ENCODE results near the gene FBXL22.

- TF ChIP-seq EZH2phosphoT487 (IDR thresholded peaks at IDR 0.05; ENCODE audit: borderline replicate concordance) (no peak), CTCF (conservative IDR thresholded peaks at IDR 0.05; ENCODE audit: low read length) (no peak)
These were observed 10.4 kb upstream of the FBXL22 start for GRCh38 chr15:63586790-63587189.
